Measurements from ENCODE around the gene MLLT10. TPM values are rescaled to one million over a fixed set of nuclear protein-coding genes. Genes with fewer than 3 reads are reported as not detected.

MLLT10 gene
- total RNA-seq, 4 donors from 2014 or later: 23.5 to 39.7 (median 30.2) TPM

DNA sequence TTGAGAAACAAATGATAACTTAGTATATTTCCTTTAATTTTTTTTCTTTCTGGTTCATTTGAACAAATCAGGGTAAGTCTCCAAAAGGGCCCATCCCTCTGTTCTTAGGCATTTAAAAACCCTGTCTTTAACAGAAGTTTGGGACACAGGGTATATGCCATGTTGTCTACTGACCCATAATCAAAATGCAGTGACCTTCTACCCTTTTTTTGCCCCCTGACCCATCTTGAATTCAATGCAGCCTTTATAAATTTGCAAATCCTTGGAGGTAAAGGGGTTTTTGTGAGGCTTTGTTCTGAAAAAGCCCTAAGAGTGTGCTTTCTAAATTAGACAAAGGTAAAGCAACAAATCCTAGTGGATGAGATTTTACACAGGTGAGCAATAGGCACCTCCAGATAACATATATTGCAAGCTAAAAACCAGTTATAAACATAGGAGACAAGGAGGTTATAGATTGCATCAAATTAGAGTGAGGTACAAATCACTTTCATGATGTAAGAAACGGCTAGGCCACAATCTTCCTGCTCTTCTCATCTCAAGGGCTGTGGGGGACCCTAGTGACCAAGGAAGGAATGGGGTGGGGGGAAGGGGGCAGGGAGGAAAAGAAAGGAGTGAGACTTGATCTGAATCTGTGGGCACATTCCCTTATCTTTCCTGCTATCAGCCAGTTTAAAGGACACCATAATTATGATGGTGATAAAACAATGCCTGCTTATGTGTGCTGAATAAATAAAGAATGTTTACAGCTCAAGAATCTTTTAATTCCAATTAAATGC, 11.2 kb upstream of the MLLT10 start:
- no peak for DNase-seq (ENCODE audit: extremely low spot score)
- Histone ChIP-seq H3K9me3 (no peaks in the 10 kb centered on the region), H3K27me3 (no peaks in the 10 kb centered on the region), H3K36me3 (no peaks in the 10 kb centered on the region), H3K4me3 (no peak overlapping the region), H3K4me1 (peaks cover 2 to 73% (median 59%) of the 10 kb centered on the region in 4 donors), H3K27ac (replicated peaks in 1 of 4) (peak overlapping the region; percentile 36 to 99 (median 99))
- WGBS: 62% methylated on average over 1 of the region's 1 CpG
- intact Hi-C loops (cut with DNase I): no loop called here
- no peak for TF ChIP-seq POLR2A (IDR thresholded peaks at IDR 0.05; ENCODE audit: low read depth)
- TF ChIP-seq, protein P1, sequence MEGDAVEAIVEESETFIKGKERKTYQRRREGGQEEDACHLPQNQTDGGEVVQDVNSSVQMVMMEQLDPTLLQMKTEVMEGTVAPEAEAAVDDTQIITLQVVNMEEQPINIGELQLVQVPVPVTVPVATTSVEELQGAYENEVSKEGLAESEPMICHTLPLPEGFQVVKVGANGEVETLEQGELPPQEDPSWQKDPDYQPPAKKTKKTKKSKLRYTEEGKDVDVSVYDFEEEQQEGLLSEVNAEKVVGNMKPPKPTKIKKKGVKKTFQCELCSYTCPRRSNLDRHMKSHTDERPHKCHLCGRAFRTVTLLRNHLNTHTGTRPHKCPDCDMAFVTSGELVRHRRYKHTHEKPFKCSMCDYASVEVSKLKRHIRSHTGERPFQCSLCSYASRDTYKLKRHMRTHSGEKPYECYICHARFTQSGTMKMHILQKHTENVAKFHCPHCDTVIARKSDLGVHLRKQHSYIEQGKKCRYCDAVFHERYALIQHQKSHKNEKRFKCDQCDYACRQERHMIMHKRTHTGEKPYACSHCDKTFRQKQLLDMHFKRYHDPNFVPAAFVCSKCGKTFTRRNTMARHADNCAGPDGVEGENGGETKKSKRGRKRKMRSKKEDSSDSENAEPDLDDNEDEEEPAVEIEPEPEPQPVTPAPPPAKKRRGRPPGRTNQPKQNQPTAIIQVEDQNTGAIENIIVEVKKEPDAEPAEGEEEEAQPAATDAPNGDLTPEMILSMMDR (IDR thresholded peaks at IDR 0.05): no peak
- no peak for TF ChIP-seq EP300 (IDR thresholded peaks at IDR 0.05)
- no peak for TF ChIP-seq POLR2AphosphoS5 (IDR thresholded peaks at IDR 0.05)

DNA sequence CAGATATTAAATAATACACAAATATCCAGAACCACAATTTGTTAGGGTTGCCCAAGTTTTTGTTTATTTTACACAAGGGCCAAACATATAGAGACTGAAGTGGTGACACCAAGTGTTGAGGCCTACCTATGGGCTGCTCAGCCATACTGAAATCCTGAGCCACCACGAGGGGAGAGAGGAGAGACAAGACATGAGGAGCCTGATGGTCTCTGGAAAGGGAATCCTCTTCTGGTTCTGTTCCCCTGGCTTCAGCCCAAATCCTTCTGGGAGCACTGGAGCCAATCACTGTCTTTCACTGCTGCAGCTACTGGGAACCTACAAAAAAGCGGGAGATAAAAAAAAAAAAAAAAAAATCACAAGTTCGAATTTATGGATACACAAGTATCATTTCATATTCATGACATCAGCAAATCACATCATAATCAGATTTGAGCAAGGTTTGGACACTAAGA, 10.4 kb upstream of the MLLT10 start:
- no peaks in the 10 kb centered on the region for H3K9me3 ChIP-seq
- H3K27ac ChIP-seq (replicated peaks in 1 of 4): peak overlapping the region; percentile 97 to 99 (median 99)
- TF ChIP-seq, protein P1 (IDR thresholded peaks at IDR 0.05): no peak
- TF ChIP-seq POLR2AphosphoS5 (IDR thresholded peaks at IDR 0.05): no peak
- TF ChIP-seq POLR2A (IDR thresholded peaks at IDR 0.05; ENCODE audit: low read depth): no peak
- no peak for TF ChIP-seq EP300 (IDR thresholded peaks at IDR 0.05)
- peak; percentile 77 for DNase-seq (ENCODE audit: extremely low spot score)
- intact Hi-C loops (cut with DNase I): no loop called here
- H3K27me3 ChIP-seq: no peaks in the 10 kb centered on the region
- no peaks in the 10 kb centered on the region for H3K36me3 ChIP-seq
- H3K4me1 ChIP-seq: peaks cover 0 to 72% (median 55%) of the 10 kb centered on the region in 4 donors
- H3K4me3 ChIP-seq: peak overlapping the region in 1 of 4 donors; percentile 79
- 43% methylated on average over 3 of the region's 3 CpGs for WGBS

DNA sequence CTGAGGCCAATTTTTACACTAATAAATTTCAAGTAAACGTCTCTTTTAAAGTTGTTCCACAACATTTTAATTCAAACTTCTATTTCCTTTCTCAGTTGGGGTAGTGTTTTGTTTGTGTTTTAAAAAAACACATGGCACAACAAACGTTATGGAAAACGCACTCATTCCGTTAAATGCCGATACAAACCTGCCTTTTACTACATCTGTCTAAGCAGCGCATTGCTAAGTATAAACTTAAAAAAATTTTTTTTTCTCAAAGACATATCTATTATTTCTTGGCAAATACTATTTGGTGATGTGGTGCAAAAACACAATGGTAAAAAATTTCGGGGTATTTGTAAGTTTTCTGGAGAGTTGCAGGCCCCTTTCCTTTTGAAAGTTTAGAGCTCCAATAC, 9.9 kb upstream of the MLLT10 start:
- Histone ChIP-seq H3K4me1 (peaks cover 0 to 67% (median 53%) of the 10 kb centered on the region in 4 donors), H3K4me3 (peak overlapping the region; percentile 73 to 83 (median 79)), H3K36me3 (no peaks in the 10 kb centered on the region), H3K27ac (replicated peaks in 1 of 4) (peak overlapping the region; percentile 97 to 99 (median 99)), H3K27me3 (no peaks in the 10 kb centered on the region), H3K9me3 (no peaks in the 10 kb centered on the region)
- intact Hi-C loops (cut with DNase I): no loop called here
- no peak for DNase-seq (ENCODE audit: extremely low spot score)
- TF ChIP-seq POLR2AphosphoS5 (IDR thresholded peaks at IDR 0.05) (no peak), POLR2A (IDR thresholded peaks at IDR 0.05; ENCODE audit: low read depth) (no peak), EP300 (IDR thresholded peaks at IDR 0.05) (no peak)
- TF ChIP-seq, protein P1 (IDR thresholded peaks at IDR 0.05): no peak
- WGBS: 28% methylated on average over 7 of the region's 7 CpGs

DNA sequence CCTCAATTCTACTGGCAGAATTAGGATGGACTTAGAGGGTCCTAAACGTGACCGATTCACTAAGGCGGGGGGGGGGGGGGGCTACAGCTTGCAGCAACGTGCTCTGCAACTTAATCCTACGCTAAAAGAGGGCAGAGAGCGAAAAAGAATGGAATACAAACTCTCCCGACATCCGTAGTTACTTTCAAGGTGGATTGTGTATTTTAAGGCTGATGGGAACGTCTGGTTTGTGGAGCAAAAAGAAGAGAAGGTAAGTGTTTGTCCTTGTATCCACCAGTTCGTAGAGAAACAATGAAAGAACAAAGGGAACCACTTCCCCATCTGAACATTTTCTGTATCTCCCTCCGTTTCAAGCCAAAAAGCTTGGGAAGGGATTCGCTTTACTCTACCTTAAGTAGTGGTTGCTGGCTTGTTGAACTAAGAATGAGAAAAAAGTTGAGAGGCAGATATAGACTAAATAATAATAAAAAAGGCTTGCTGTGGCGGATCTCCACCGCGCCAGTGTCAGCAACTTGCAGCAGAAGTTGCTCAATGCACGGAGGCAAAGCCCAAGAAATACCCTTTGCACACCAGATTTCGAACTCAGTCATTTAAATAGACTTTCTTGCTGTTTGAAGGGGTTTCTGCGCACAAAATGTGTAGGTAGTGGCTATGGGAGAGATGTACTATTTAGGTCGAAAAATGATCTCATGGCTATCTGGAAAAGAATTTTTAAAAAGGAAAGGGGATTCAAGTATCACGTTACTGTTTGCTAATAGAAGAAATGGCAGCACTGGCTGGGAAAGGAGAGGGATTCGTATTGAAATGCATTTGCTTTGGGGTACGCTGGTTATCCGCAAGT, 9.3 kb upstream of the MLLT10 start:
- intact Hi-C loops (cut with DNase I): no loop called here
- no peak for DNase-seq (ENCODE audit: extremely low spot score)

More for the DNA sequence above, 9.3 kb upstream of the MLLT10 start:
- no peaks in the 10 kb centered on the region for H3K36me3 ChIP-seq
- 7% methylated on average over 23 of the region's 23 CpGs for WGBS
- peak overlapping the region; percentile 97 to 99 (median 99) for H3K27ac ChIP-seq (replicated peaks in 1 of 4)
- no peaks in the 10 kb centered on the region for H3K9me3 ChIP-seq
- TF ChIP-seq EP300 (IDR thresholded peaks at IDR 0.05): no peak
- TF ChIP-seq, protein P1 (IDR thresholded peaks at IDR 0.05): no peak
- no peak for TF ChIP-seq POLR2AphosphoS5 (IDR thresholded peaks at IDR 0.05)
- peak overlapping the region; percentile 73 to 83 (median 79) for H3K4me3 ChIP-seq
- H3K4me1 ChIP-seq: peaks cover 0 to 61% (median 48%) of the 10 kb centered on the region in 4 donors
- no peaks in the 10 kb centered on the region for H3K27me3 ChIP-seq

Data from esophagus muscularis mucosa (tissue), 4 donors.